Uterus (tissue), 2 donors: ENCODE data around the gene PARP4.

Source experiments
- POLR2A ChIP-seq, 2 donors: fragments of 450-650 bp; IDR thresholded peaks; one replicate each; pipeline ENCODE4 v1.6.1; 2016; ENCODE audit warnings: antibody characterized with exemption in 2 of 2, mild to moderate bottlenecking in 1 of 2, moderate library complexity in 1 of 2
- TF ChIP-seq, protein P1 (sequence below), 4 experiments: fragments of 200-600 bp in 2 of 4; fragments of 450-650 bp in 2 of 4; sonication (generic) in 2 of 4; IDR thresholded peaks; one replicate each; pipeline ENCODE4 v1.5.1; 2016 to 2019; ENCODE audit warnings: antibody characterized with exemption in 4 of 4, mild to moderate bottlenecking in 2 of 4, moderate library complexity in 1 of 4

DNA sequence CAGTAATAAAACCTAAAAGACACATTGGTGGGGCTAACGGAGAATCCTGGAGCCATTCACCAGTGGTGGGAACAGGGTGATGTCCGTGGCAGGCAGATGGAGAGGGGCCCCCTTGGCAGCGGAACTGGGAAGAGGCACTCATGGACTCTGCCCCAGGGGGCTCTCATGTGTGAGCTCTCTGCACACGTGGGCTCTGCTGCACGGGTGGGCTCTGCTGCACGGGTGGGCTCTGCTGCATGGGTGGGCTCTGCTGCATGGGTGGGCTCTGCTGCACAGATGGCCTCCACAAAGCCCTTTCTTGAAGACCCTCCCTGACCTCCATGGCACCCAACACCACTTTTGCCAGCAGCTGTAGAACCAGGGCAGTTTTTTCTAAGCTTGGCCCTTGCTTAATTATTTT lies 52.3 kb downstream of the PARP4 start:
- TF ChIP-seq, protein P1, sequence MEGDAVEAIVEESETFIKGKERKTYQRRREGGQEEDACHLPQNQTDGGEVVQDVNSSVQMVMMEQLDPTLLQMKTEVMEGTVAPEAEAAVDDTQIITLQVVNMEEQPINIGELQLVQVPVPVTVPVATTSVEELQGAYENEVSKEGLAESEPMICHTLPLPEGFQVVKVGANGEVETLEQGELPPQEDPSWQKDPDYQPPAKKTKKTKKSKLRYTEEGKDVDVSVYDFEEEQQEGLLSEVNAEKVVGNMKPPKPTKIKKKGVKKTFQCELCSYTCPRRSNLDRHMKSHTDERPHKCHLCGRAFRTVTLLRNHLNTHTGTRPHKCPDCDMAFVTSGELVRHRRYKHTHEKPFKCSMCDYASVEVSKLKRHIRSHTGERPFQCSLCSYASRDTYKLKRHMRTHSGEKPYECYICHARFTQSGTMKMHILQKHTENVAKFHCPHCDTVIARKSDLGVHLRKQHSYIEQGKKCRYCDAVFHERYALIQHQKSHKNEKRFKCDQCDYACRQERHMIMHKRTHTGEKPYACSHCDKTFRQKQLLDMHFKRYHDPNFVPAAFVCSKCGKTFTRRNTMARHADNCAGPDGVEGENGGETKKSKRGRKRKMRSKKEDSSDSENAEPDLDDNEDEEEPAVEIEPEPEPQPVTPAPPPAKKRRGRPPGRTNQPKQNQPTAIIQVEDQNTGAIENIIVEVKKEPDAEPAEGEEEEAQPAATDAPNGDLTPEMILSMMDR (IDR thresholded peaks at IDR 0.05) = no peak
- no peak for TF ChIP-seq POLR2A (IDR thresholded peaks at IDR 0.05)
